B cell (primary cell): ENCODE measurements around the gene WDFY4.

Experiments used
- EZH2 ChIP-seq: IDR thresholded peaks from 2 replicates; pipeline ENCODE4 v1.6.1; 2012; ENCODE audit warnings: borderline replicate concordance, low read depth, mild to moderate bottlenecking, moderate library complexity, low read length; ENCODE audit not compliant: insufficient read depth, poor library complexity, severe bottlenecking
- TF ChIP-seq, protein P1 (sequence below): fragments of 200-600 bp; IDR thresholded peaks from one replicate; pipeline ENCODE4 v1.8.0; 2022; ENCODE audit warnings: antibody characterized with exemption, mild to moderate bottlenecking

DNA sequence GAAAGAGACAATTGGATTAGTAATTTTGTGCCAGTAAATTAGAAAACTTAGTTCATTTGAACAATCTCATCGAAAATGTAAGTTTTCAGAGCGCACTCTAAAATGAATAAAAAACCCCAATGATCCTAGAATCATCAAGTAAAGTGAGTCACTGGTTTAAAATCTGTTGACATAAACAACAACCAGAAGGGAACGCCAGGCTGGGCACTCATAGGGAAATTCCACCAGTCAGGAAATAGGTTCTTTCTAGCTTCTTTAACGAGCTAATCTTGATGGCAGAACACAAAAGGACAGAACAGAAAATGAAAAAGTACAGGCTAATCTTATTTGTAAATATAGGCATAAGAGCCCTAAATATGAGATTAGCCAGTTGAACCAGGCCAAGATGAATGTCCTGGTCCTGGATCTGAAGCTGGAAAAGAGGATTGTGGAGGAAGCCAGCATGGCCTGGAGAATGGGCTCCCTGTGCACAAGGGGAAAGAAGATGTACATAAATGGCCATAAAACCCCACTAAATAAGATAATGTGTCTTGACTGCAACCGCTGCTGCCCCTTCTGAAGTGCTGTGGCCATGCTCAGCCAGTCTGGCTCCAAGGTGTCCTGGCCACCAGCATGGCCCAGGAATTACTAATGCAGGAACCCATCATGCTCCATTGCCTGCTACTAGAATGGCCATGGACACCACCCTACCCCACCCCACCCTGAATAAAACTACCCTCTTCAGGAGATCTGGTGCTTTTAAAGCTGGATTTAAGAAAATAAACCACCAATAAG, 114.0 kb downstream of the WDFY4 start:
- TF ChIP-seq, protein P1, sequence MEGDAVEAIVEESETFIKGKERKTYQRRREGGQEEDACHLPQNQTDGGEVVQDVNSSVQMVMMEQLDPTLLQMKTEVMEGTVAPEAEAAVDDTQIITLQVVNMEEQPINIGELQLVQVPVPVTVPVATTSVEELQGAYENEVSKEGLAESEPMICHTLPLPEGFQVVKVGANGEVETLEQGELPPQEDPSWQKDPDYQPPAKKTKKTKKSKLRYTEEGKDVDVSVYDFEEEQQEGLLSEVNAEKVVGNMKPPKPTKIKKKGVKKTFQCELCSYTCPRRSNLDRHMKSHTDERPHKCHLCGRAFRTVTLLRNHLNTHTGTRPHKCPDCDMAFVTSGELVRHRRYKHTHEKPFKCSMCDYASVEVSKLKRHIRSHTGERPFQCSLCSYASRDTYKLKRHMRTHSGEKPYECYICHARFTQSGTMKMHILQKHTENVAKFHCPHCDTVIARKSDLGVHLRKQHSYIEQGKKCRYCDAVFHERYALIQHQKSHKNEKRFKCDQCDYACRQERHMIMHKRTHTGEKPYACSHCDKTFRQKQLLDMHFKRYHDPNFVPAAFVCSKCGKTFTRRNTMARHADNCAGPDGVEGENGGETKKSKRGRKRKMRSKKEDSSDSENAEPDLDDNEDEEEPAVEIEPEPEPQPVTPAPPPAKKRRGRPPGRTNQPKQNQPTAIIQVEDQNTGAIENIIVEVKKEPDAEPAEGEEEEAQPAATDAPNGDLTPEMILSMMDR = no peak
- no peak for TF ChIP-seq EZH2
